T-helper 1 cell (primary cell): ENCODE data around the gene CARMIL1.

Source experiments
- DNase-seq, 5 donors: peaks; one replicate each; pipeline ENCODE4 v3.0.0-alpha.2; 2012 to 2020

The CARMIL1 gene

DNA sequence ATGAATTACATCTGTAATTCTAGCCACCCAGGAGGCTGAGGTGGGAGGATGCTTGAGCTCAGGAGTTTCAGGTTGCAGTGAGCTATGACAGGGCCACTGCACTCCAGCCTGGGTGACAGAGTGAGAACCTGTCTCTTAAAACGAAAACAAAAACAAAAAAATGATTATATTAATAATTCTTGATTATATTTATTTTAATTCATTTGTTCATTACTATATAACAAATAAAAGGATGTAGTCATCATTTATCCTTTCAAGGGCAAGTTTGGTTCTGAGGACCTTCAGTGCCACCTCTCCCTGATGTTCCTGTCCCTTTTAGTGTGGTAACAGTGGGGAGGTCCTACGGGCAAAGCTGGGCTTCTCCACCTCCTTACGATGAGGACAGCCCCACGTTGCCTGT, 205.7 kb downstream of the CARMIL1 start:
- no peak for DNase-seq

DNA sequence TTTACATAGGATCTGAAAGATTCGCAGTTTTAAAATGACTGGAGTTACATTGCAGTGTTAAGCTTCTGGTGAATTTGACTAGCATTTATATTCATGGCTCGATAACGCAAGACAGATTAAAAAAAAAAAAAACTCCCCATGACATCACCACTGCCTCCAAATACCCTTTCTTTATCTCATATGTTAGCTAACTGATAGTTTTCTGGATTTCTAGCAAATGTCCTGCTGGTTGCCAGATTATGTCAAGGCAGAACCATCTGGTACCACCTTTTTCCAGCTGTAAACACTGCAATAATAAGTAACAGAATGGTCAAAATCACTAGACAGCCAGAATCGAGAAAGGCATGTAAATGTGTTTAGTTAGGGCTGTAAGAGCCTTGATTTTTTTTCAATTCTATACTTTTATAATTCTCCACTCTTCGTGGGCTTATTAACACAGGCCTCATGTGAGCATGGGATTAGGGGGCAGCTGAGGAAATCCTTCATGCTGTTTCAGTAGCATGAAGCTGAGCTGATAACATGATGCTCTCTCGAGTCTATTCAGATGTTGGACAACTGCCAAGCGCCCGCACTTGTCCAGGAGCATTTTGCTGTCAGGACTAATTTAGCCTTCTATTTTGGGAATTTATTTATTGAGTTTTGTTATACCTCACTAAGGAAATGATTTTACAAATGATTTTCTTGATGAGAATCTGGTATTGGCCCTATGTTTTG, 206.8 kb downstream of the CARMIL1 start:
- no peak for DNase-seq

DNA sequence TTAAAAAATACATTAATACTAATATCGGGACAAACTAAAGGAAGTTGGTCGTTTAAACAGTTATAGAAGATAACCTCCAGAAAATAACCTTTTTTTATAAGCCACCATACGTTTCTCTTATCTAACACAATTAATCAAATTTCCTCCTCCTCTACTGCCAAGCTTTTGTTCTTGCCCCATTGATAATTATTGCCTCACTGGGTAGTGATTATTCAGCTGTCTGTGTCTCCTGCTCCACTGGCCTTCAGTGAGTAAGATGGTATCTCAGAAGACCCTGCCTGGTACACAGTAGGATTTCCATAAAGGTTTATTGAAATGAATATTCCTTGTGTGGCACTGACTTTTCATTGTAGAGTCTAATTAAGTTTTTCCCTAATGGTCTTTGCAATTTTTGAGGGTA, 207.4 kb downstream of the CARMIL1 start:
- DNase-seq, result no peak

DNA sequence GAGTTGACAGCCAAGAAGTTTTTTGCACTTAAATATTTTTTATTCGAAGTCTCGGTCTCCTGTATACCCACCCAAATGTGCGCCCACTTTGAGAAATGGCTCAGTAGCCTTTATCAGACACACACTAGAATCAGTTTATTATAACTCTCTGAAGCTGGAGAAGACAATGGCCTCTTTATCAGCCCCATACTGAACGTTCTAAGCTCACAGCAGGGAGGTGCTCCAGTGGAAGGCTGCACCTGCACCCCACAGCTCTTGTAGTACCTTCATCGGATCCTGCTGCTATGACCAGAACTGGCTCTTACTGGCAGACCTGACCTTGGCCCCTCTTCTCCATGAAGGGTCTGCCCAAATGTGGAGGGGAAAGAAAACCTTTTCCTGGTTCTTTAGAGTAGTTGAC, 207.8 kb downstream of the CARMIL1 start:
- DNase-seq, result no peak

DNA sequence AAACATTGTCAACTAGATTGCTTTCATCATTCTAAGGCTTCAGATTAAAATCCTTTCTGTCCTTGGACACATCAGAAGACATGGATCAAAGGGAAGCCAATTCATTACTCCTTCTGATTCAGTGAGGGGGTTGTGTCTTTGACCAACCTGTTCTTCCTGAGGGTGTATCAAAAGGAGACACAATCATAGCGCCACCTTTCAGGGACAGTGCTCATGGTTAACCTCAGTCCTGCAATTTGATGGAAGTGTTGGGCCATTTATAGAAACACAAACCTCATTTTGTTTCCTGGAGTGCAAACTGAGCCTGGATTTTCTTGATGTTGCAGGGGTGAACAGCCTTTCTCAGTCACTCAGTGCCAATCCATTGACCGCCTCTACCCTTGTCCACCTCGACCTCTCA, 209.0 kb downstream of the CARMIL1 start:
- DNase-seq, result no peak

DNA sequence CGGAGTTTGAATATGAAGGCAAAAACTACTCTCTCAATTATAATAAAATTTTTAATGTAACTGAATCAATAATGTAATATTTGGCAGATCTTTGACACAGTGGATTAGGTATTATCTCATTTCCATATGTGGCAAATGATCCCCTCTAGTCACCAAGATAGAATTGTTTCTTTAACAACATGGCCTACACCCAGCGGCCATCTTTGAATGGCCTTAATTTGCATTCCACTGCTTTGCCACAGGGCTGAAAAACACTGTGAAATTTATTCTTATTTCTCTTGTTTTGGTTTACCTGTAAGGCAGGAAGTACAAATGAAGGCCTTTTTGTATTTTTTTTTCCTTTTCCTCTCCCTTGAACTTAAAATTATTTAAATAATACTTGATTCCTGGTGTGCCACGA, 210.2 kb downstream of the CARMIL1 start:
- no peak for DNase-seq

DNA sequence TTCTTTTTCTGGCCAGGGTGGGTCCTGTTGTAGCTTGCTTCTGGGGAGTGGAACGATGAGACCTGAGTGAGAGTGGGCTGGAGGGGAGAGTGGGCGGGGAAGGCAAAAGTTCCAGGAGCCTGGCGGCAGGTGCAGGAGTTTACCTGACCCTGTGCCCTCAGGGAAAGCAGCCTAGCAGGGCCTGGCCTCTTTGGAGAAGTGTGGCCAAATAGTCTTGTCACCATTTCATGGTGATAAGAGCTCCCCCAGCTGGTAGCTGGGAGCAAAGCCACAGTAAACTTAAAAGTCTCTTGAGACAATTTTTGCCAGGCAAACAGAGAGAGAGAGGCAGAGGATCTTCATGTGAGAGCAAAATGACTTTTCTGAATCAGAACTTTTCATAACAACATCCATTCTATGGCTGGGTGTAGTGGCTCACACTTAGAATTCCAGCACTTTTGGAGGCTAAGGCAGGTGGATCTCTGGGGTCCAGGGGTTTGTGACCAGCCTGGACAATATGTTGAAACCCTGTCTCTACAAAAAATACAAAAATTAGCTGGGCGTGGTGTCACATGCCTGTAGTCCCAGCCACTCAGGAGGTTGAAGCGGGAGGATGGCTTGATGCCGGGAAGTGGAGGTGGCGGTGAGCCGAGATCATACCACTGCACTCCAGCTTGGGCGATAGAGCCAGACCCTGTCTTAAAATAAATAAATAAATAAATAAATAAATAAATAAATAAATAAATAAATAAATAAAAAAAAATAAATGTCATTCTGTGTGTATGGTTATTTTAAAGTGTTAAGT, 211.0 kb downstream of the CARMIL1 start:
- peak; percentile 11 to 77 (median 37) for DNase-seq

DNA sequence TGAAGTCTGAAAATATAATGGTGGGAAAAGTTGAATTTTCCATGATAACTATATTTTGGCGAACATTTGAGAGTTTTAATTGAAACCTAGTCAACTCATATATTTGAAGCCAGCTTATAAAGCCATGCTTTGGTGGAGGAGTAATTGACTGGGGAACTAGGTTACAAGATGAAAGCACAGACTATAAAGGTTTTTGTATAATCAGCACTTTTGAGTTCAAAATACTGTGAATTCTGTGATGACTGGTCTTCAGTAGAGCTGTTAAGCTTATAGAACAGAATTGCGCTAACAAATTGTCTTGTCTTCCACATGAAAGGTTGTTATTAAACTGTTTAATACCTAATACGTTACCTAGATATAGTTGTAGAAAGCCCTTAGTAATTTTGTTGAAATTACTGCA, 213.8 kb downstream of the CARMIL1 start:
- DNase-seq, result no peak

DNA sequence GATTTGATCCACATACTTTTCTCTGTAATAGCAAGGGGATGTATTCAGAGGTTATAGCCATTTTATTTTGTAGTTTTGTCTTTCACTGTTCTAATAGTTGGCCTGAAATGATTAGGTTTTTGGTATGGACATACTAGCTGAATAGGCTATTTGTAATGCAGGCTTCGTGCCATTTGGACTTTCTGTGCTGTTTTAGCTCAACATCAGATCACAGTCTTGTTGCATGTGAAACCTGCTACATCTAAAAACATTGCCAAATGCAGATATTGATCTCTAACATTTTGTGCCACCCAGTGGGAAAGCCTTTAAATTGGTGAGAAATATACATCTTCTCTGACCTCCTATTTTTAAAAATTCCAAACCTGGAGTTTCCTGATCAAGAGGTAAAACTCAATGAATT, 215.3 kb downstream of the CARMIL1 start:
- no peak for DNase-seq

DNA sequence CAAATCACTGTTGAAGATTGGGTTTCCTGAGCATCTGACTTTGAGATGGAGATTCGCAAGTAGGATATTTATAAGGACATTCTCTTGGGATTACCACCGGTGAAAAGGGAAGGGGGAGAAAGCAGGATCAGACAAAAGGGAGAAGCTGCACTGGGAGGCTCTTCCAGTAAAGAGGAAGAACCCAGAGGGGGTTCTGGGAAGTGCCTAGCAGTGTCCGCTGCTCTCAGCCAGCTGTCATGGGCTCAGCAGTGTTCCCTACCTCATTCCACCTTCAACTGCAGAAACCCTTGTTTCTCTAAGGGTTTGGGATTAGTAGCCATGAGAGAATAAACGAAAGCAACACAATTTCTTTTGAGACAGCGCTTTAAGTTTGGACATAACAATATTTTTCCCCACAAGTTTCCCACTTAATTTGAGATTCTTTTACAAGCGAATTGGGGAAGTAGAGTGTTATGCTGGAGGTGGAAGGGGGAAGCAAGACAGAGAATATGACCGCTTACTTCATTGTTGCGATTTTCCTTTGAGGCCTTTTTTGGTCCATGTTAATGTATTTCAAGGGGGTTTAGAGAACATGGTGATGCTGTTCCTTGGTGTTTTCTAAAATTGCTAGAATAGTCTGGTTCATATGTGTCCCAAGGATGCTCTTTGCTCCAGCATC, 218.3 kb downstream of the CARMIL1 start:
- no peak for DNase-seq

DNA sequence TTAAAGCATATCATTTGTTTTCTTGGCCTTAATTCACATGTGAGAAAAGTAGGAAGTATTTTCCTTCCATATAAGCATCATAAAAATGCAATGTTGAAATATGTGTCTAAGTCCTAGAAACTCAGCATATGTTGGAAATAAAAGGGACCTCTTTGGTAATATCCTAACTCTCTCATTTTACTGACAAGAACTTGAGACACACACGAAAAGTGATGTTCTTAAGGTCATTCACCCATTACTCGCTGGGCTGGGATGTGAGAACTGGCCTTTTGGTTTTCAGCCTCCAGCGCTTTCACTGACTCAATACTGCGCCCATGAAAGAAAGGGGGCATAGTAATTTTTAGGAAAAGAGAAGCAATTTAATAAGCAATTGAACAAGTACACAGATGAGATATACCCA, 219.3 kb downstream of the CARMIL1 start:
- DNase-seq, result no peak

DNA sequence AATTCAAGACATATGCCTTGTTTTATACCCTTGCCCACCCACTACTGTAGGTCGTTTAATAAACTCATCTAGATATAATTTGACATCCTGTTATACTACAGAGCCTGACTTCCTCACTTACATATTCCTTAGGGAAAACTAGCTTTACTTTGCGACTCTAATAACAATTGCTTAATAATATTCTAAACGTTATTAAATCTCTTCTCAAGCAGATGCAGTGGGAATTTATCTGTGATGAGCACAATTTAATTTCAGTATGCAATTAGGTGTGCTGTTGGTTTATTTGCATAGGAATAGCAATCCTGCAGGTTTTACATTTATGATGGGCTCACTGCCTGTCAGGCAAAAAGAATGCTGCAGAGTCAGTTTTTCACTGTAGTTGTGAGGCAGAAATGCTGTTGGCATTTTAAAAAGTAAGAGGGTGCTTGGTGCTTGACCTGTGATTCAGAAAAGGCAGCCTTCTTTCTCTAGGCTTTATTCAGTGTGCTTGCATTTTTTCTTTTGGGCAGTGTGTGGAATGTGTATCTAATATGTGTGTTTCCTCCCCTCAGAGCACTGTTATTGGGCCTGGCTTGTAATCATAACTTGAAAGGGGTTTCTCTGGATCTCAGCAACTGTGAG, 220.6 kb downstream of the CARMIL1 start:
- DNase-seq, result no peak

DNA sequence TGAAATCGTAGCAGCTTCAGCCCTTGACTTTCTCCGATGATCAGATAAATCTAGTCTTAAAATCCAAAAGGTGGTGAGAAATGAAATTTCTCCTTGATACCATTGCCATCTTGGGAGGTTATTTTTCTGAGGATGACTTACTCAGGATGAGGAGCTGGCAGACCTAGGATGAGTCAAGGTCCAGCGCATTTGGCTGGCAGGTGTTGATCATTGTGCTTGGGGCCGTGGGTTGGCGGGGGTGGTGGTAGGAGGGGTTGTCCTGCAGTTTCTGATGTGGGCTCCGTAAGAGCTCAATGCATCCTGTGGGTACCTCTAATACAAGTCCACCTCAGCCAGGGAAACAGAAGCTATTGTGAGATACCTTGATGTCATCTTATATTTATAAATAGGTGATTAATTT, 224.5 kb downstream of the CARMIL1 start:
- no peak for DNase-seq

DNA sequence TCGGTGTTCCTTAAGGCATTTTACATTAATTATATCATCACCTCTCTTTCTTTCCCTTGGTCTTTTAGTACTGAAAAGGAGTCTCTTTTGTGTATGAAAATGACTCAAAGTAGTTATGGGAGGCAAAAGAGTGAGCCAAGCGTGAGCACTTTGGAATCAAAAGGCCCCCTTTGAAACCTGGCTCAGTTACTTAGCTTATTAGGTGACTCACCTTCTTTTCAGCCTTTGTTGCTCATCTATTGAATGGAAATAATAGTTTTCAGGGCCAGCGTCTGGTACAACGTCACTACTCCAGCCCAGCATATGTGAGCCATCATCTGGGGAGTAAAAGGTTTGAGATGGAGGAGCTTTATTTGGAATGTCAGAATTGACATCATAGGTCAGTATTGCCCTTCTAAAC, 225.5 kb downstream of the CARMIL1 start:
- no peak for DNase-seq

DNA sequence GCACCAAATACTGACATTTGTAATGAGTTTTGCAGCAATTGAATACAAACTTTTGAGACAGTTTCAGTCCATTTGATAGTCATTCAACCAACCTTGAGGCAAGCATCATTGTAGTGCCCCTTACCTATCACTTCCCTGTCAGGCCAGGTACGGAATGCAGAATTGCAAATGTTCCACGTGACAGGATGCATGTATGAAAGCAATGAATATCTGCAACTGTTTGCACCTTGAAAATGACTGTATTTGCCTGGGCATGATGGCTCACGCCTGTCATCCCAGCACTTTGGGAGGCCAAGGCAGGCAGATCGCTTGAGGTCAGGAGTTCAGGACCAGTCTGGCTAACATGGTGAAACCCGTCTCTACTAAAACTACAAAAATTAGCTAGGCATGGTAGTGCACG, 226.8 kb downstream of the CARMIL1 start:
- DNase-seq, result no peak

DNA sequence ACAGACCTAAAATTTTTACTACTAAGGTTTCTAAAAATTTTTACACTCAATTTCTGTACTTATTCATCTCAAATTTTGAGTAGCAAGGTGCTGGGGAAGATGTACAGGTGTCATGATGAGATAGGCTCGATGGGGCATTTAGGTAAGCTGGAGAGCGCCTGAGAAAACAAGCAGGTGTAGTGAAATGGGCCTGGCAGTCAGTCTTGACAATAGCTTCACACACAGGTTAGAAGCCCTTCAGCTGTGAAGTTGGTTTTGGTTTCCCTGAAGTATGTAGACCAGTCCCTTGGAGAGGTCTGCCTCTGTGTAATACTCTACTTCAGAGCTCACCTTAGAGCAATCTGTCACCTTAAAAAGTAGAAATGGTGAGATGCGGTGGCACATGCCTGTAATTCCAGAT, 228.9 kb downstream of the CARMIL1 start:
- no peak for DNase-seq

DNA sequence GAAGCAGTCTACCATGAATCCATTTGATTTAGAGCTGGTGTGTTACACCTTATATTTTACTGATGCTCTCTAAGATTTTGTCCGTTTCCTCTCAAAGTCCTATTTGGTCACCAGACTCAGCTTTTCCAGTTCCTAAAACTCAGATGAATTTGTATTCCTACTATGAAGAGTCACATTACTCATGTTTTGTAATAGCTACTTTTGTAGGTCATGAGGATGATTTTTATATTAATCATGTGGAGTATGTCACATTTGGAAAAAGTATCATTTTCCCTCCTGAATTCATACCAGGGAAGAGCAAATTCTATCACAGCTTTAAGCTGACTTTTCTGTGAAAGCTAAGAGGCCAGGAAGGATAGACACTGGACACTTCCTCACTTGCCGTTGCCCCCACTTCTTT, 232.2 kb downstream of the CARMIL1 start:
- no peak for DNase-seq

DNA sequence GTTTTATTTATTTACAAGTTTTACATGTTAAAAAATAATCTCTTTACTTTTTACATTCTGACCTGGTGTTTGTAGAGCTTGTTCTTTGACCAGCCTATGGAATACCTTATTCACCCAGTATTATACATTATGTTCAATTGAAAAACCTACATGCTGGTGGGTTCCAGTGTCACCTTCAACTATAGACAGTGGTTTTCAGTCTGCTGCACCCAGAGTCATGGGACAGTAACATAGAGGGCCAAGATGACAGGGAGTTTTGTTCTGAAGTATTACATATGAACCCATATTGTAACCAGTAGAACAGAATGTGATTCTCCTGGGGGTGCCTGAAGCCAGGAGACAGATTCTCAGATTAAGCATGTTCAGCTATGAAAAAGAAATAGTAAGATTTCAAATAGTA, 233.4 kb downstream of the CARMIL1 start:
- no peak for DNase-seq

DNA sequence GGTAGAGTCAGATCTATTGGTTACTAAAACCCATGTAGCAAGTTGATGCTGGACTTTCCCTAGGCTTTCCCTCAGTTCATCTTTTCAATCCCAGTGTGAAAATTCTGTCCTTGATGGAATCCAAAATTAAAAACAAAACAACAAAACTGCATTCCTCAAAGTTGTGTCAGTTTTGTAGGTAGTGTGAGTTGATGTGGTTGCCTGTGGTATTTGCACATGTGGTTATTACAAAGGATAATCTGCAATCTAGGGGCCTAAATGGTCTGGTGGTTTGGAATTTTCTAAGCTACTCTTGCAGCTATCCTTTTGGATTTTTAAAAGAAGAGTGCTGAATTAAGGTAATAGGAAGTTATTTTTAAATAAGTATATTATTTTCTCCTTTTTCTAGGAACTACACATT, 240.7 kb downstream of the CARMIL1 start:
- no peak for DNase-seq

DNA sequence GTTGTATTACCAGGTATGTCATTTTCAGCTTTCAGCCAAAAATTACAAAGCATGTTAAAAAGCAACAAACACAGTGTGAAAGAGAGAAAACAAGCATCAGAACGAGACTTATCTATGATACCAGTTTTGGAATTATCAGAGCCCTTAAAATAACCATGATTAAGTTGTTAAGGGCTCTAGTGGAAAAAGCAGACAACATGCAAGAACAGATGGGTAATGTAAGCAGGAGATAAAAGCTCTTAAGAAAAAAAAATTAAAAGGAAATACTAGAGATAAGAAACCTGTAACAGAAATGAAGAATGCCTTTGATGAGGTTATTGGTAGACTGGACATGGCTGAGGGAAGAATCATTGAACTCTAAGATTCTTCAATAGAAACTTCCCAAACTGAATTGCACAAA, 245.4 kb downstream of the CARMIL1 start:
- no peak for DNase-seq

DNA sequence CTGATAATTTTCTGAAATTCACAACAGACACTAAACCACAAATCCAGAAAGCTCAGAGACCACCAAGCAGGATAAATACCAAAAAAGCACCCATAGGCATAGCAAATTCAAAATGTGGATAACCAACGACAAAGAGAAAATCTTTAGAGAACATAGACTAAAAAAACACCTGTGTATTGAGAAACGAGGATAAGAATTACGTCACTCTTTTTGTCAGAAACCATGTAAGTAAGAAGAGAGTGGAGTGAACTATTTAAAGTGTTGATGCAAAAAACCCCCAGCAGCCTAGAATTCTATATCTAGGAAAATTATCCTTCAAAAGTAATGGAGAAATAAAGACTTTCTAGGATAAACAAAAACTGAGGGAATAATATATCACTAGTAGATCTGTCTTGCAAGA, 245.9 kb downstream of the CARMIL1 start:
- DNase-seq, result no peak

DNA sequence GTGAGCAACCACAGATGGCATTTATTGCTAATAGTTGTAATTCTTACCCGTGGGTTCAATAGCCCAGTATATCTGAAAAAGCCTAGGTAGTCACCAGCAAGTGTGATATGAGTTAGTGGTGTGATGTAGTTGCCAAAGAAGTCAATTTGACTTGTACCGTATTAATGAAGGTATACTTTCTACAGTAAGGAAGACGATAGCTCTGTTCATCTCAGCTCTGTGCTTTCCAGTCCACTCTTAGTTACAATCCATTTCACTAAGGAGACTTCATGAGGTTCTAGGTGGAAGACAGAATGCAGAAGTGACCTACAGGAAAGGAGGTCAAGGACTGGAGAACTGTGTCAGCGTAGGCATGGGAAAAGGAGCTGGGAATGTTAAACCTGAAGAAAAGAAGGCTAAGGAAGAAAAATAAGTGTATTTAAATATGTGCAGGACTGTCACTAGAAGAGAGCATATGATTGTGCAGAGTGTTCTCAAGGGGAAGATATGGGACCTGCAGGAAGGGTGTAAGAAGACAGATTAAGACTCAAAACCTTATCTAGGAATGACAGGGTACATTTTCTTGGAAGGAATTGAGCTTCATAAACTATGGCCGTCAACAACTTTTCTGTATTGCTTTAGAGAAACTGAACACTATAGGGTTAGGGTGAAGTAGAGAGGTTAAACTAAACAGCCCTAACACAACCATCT, 255.9 kb downstream of the CARMIL1 start:
- no peak for DNase-seq

DNA sequence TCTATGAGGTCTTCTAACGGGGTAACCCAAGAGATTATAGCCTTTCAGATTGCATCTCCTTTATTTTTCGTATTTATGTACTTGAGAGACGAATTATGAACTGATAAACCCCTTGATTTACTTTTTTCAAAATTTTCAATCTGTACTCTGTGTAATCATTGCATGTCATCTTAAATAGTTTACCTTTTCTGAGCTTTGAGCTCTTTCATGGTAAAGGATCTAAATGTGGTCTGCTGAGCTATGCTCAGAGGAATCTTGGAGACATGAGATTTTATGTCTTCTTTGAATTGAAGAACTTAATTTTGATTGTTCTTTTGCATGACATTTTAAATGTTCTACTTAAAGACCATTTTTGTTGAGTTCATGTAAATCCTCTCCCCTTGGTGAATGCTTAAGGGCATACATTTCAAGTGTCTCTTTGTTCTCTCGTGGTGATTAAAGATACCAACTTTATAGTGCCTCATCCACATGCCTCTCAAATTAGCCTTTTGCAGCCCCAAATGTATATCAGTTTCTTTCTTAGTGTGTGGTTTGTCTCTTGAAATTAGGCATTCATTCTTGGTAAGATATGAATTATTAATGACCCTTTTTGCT, 256.6 kb downstream of the CARMIL1 start:
- DNase-seq, result no peak
